Prostate gland (tissue), 2 donors: ENCODE results near the gene FAT4.

ENCODE experiments used
- POLR2A ChIP-seq: fragments of 450-650 bp; IDR thresholded peaks from one replicate; pipeline ENCODE4 v1.6.1; 2016; ENCODE audit warnings: antibody characterized with exemption, mild to moderate bottlenecking
- POLR2AphosphoS5 ChIP-seq: sonication (generic); formaldehyde crosslinking; IDR thresholded peaks from one replicate; pipeline ENCODE4 v1.6.1; 2017; ENCODE audit warnings: antibody characterized with exemption
- TF ChIP-seq, protein P1 (sequence below), 4 experiments: fragments of 200-600 bp in 2 of 4; fragments of 450-650 bp in 2 of 4; sonication (generic) in 2 of 4; IDR thresholded peaks; 1 replicate in 3 of 4; 2 replicates in 1 of 4; pipeline ENCODE4 v1.5.1; 2016 to 2019; ENCODE audit warnings: antibody characterized with exemption in 4 of 4, mild to moderate bottlenecking in 2 of 4, moderate library complexity in 2 of 4

DNA sequence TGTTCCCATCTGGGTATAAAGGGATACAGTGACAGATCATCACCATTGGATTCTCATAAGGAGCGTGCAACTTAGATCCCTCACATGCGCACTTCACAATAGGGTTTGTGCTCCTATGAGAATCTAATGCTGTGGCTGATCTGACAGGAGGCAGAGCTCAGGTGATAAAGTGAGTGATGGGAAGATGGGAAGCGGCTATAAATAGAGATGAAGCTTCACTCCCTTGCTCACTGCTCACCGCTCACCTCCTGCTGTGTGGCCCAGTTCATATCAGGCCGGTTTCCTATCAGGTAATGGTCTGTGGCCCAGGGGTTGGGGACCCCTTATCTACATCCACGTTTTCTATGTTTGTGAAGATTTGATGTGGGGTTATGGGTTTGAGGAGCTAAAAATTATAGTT is 43.7 kb downstream of the FAT4 start:
- TF ChIP-seq POLR2A (no peak), POLR2AphosphoS5 (no peak)
- TF ChIP-seq, protein P1, sequence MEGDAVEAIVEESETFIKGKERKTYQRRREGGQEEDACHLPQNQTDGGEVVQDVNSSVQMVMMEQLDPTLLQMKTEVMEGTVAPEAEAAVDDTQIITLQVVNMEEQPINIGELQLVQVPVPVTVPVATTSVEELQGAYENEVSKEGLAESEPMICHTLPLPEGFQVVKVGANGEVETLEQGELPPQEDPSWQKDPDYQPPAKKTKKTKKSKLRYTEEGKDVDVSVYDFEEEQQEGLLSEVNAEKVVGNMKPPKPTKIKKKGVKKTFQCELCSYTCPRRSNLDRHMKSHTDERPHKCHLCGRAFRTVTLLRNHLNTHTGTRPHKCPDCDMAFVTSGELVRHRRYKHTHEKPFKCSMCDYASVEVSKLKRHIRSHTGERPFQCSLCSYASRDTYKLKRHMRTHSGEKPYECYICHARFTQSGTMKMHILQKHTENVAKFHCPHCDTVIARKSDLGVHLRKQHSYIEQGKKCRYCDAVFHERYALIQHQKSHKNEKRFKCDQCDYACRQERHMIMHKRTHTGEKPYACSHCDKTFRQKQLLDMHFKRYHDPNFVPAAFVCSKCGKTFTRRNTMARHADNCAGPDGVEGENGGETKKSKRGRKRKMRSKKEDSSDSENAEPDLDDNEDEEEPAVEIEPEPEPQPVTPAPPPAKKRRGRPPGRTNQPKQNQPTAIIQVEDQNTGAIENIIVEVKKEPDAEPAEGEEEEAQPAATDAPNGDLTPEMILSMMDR (IDR thresholded peaks at IDR 0.05) = no peak
